ENCODE results near the gene MCC. TPM values are rescaled to one million over a fixed set of nuclear protein-coding genes. Genes with fewer than 3 reads are reported as not detected.

MCC gene
- total RNA-seq, 4 donors from 2014 or later, result 6.8 to 11.9 (median 9.0) TPM

DNA sequence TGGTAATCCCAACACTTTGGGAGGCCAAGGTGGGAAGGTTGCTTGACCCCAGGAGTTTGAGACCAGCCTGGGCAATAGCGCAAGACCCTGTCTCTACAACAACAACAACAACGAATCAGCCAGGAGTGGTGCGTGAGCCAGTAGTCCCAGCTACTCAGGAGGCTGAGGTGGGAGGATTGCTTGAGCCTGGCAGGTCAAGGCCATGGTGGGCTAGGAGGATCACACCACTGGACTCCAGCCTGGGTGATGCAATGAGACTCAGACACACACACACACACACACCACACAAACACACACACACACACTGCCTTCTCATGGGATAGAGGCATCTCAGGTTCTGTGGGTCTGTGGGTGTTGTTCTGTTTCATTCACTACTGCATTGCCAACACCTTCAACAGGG, 396.6 kb downstream of the MCC start:
- peaks cover 7 to 18% of the 10 kb centered on the region in 2 donors for H3K4me1 ChIP-seq
- no peak for TF ChIP-seq POLR2A (IDR thresholded peaks at IDR 0.05)
- TF ChIP-seq, protein P1, sequence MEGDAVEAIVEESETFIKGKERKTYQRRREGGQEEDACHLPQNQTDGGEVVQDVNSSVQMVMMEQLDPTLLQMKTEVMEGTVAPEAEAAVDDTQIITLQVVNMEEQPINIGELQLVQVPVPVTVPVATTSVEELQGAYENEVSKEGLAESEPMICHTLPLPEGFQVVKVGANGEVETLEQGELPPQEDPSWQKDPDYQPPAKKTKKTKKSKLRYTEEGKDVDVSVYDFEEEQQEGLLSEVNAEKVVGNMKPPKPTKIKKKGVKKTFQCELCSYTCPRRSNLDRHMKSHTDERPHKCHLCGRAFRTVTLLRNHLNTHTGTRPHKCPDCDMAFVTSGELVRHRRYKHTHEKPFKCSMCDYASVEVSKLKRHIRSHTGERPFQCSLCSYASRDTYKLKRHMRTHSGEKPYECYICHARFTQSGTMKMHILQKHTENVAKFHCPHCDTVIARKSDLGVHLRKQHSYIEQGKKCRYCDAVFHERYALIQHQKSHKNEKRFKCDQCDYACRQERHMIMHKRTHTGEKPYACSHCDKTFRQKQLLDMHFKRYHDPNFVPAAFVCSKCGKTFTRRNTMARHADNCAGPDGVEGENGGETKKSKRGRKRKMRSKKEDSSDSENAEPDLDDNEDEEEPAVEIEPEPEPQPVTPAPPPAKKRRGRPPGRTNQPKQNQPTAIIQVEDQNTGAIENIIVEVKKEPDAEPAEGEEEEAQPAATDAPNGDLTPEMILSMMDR (IDR thresholded peaks at IDR 0.05 in 4 of 5, conservative IDR thresholded peaks at IDR 0.05 in 1 of 5), result no peak
- ATAC-seq (no peak), DNase-seq (no peak)
- intact Hi-C loops (cut with DNase I; ENCODE audit: low total_unique reads) (no loop called here), in situ Hi-C loops (cut with MboI; ENCODE audit: low sequenced_read_pairs in 4 of 4) (no loop called here)
- H3K36me3 ChIP-seq, result no peaks in the 10 kb centered on the region
- no peaks in the 10 kb centered on the region for H3K9me3 ChIP-seq
- no peak overlapping the region for H3K4me3 ChIP-seq
- no peak overlapping the region for H3K27ac ChIP-seq
- no peaks in the 10 kb centered on the region for H3K27me3 ChIP-seq

DNA sequence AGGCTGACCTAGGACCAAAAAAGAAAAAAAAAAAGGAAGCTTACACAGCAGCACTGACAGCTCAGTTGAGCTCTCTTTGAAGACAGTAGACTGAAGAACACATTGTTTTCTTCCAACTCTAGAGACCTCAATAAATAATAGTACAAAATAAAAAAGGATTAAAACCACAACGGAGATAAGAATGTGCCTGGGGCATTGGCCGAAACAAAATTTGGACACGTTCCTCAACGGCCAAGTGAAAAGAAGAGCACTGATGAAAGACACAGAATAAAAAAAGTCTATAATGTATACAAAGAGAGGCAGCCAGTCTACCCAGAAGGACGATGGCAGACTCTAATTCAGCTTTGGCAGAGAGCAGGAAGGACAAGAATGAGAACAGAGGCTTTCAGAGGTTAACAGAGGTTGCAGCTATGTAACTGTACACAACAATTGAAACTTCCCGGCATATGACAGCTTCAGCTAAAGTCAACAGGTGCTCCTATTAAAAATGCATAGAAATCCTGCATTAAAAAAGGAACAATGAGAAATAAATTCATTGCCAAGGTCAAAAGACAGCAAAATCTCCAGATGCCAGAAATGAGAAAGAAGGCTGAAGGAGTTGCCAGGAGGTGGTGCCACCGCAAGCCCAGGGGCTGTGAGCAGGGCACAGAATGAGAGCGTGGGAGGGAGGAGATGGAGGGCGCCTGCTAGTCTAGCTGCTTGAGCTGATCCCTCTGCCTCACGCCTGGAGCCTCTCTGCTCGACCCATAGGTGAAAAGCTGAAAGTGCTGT, 397.7 kb downstream of the MCC start:
- peak overlapping the region in 1 of 4 donors; percentile 55 for H3K27ac ChIP-seq
- intact Hi-C loops (cut with DNase I; ENCODE audit: low total_unique reads), result no loop called here
- peaks cover 7 to 18% of the 10 kb centered on the region in 2 donors for H3K4me1 ChIP-seq
- no peaks in the 10 kb centered on the region for H3K27me3 ChIP-seq
- DNase-seq (no peak), ATAC-seq (peak in 1 of 2 donors; percentile 42)
- in situ Hi-C loops (cut with MboI; ENCODE audit: low sequenced_read_pairs in 4 of 4), result no loop called here
- no peak for TF ChIP-seq POLR2A (IDR thresholded peaks at IDR 0.05)
- TF ChIP-seq, protein P1 (IDR thresholded peaks at IDR 0.05 in 4 of 5, conservative IDR thresholded peaks at IDR 0.05 in 1 of 5), result no peak
- H3K4me3 ChIP-seq, result no peak overlapping the region
- H3K9me3 ChIP-seq, result no peaks in the 10 kb centered on the region
- H3K36me3 ChIP-seq, result no peaks in the 10 kb centered on the region

DNA sequence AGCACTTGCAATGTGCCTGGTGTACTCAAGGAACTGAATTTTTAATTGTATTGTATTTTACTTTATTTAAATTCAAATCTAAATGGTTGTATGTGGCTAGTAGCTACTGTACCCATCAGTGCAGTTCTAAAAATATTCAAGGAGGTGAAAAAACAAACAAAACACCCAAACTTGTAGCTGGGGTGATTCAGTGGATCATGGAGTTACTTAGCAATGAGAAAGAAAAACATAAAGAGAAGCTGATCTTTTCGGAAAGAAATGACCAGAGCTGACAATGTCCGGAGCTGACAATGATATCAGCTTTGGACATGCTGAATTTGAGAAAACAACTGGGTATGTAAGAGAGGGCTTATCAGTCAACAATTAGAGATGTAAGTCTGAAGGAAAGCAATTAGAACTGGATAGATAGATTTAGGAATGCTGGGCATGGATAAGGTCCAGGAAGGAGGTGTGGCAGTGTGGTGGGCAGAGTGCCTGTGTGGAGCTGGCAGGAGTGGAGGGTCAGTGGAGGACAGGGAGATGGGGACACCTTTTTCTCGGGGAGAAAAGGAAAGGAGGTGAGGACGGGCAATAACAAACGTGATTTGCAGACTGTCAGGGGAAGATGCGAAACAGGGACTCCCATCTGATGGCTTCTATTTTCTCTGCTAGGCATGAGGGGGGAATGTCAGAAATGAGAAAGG, 398.5 kb downstream of the MCC start:
- Histone ChIP-seq H3K27me3 (no peaks in the 10 kb centered on the region), H3K9me3 (no peaks in the 10 kb centered on the region), H3K27ac (peak overlapping the region in 1 of 4 donors; percentile 55), H3K4me1 (peaks cover 7 to 18% of the 10 kb centered on the region in 2 donors), H3K36me3 (no peaks in the 10 kb centered on the region), H3K4me3 (no peak overlapping the region)
- TF ChIP-seq POLR2A (IDR thresholded peaks at IDR 0.05), result no peak
- TF ChIP-seq, protein P1 (IDR thresholded peaks at IDR 0.05 in 4 of 5, conservative IDR thresholded peaks at IDR 0.05 in 1 of 5), result no peak
- DNase-seq, result no peak
- ATAC-seq, result no peak
- intact Hi-C loops (cut with DNase I; ENCODE audit: low total_unique reads) (no loop called here), in situ Hi-C loops (cut with MboI; ENCODE audit: low sequenced_read_pairs in 4 of 4) (no loop called here)

DNA sequence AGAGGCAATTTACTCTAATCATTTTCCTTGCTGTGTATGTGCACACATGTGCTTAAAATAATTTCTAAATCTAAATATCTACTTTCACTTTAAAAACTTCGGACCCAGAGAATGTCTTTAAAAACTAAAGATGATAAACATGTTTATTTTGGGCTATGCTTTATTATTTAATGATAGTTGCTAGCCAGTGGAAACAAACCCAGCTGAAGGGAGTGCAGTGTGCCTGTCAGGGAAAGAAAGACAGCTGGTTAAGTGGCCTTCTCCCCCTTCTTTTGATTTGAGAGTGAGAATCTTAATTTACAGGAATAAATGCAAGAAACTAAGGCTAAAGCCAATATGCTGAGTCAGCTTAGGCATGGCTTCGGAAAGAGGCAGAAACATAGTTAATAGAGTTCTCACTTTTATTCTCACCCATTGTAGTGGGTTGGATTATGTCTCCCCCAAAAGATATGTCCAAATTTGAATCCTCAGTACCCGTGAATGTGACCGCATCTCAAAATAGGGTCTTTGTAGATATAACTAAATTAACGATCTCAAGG, 400.2 kb downstream of the MCC start:
- Histone ChIP-seq H3K4me1 (peaks cover 7 to 18% of the 10 kb centered on the region in 2 donors), H3K36me3 (no peaks in the 10 kb centered on the region), H3K4me3 (no peak overlapping the region), H3K27ac (no peak overlapping the region), H3K27me3 (no peaks in the 10 kb centered on the region), H3K9me3 (no peaks in the 10 kb centered on the region)
- DNase-seq (no peak), ATAC-seq (no peak)
- in situ Hi-C loops (cut with MboI; ENCODE audit: low sequenced_read_pairs in 4 of 4), result no loop called here
- intact Hi-C loops (cut with DNase I; ENCODE audit: low total_unique reads), result no loop called here
- TF ChIP-seq POLR2A (IDR thresholded peaks at IDR 0.05), result no peak
- TF ChIP-seq, protein P1 (IDR thresholded peaks at IDR 0.05 in 4 of 5, conservative IDR thresholded peaks at IDR 0.05 in 1 of 5), result no peak
